ENCODE results near the gene HMCES.

Gene HMCES

GRCh38 chr3:129234441-129234840 is 44.2 kb upstream of the HMCES start:
- ChIA-PET POLR2A (no interaction called here), CTCF (interaction anchor here (2.2 to 8.5 kb wide), 2 partner anchors 12 to 181 kb away, joined by 7 to 50 read pairs; no protein-coding TSS in a partner anchor)
- DNase-seq (ENCODE audit: extremely low spot score), result no peak
- TF ChIP-seq, protein P1, sequence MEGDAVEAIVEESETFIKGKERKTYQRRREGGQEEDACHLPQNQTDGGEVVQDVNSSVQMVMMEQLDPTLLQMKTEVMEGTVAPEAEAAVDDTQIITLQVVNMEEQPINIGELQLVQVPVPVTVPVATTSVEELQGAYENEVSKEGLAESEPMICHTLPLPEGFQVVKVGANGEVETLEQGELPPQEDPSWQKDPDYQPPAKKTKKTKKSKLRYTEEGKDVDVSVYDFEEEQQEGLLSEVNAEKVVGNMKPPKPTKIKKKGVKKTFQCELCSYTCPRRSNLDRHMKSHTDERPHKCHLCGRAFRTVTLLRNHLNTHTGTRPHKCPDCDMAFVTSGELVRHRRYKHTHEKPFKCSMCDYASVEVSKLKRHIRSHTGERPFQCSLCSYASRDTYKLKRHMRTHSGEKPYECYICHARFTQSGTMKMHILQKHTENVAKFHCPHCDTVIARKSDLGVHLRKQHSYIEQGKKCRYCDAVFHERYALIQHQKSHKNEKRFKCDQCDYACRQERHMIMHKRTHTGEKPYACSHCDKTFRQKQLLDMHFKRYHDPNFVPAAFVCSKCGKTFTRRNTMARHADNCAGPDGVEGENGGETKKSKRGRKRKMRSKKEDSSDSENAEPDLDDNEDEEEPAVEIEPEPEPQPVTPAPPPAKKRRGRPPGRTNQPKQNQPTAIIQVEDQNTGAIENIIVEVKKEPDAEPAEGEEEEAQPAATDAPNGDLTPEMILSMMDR (IDR thresholded peaks at IDR 0.05; ENCODE audit: control extremely low read depth, extremely low read depth, low read depth, missing control alignments), result no peak

- ChIA-PET POLR2A (no interaction called here), CTCF (interaction anchor here (0.8 to 8.5 kb wide), 4 partner anchors 10 to 266 kb away, joined by 3 to 50 read pairs (median 6); no protein-coding TSS in a partner anchor)
- TF ChIP-seq, protein P1 (IDR thresholded peaks at IDR 0.05; ENCODE audit: control extremely low read depth, extremely low read depth, low read depth, missing control alignments), result no peak
- DNase-seq (ENCODE audit: extremely low spot score), result no peak
These were observed 43.2 kb upstream of the HMCES start for GRCh38 chr3:129235344-129235917.

DNA sequence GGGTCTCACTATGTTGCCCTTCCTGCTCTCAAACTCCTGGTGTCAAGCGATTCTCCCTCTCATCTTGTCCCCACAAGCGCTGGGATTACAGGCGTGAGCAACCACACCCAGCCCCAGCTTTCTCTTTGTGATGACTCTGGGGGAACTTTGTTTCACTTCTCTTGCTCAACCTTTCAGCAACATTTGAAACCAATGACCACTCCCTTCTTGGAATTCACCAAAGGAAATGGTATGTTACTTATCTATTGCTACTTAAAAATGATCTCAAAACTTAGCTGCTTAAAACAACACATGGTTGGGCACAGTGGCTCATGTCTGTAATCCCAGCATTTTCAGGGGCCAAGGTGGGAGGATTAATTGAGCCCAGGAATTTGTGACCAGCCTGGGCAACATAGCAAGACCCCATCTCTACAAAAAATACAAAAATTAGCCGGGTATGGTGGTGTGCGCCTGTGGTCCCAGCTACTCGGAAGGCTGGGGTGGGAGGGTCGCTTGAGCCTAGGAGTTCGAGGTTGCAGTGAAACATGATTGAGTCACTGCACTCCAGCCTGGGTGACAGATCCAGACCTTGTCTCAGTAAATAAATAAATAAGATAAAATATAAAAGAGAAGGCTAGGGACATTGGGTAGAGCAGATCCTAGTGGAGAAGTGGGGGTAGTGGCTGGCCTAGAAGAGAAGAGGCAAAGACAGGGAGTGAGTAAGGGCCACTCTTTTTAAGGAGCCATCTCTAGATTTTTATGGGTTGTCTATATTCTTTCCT is 39.5 kb upstream of the HMCES start:
- peak; percentile 26 for DNase-seq (ENCODE audit: extremely low spot score)
- TF ChIP-seq, protein P1 (IDR thresholded peaks at IDR 0.05; ENCODE audit: control extremely low read depth, extremely low read depth, low read depth, missing control alignments), result no peak
- CTCF ChIA-PET, result interaction anchor here (0.9 to 1.1 kb wide), 2 partner anchors 10 to 186 kb away, joined by 3 to 6 read pairs; no protein-coding TSS in a partner anchor
- POLR2A ChIA-PET, result no interaction called here

- CTCF ChIA-PET, result interaction anchor here (0.9 to 1.5 kb wide), 3 partner anchors 11 to 187 kb away, joined by 3 to 10 read pairs (median 3); no protein-coding TSS in a partner anchor
- TF ChIP-seq, protein P1 (IDR thresholded peaks at IDR 0.05; ENCODE audit: control extremely low read depth, extremely low read depth, low read depth, missing control alignments), result no peak
- no peak for DNase-seq (ENCODE audit: extremely low spot score)
- POLR2A ChIA-PET, result no interaction called here
These were observed 38.7 kb upstream of the HMCES start for GRCh38 chr3:129239991-129240390.

GRCh38 chr3:129240436-129240835 is 38.2 kb upstream of the HMCES start:
- TF ChIP-seq, protein P1 (IDR thresholded peaks at IDR 0.05; ENCODE audit: control extremely low read depth, extremely low read depth, low read depth, missing control alignments), result no peak
- DNase-seq (ENCODE audit: extremely low spot score), result no peak
- ChIA-PET POLR2A (no interaction called here), CTCF (interaction anchor here (1.3 to 1.5 kb wide), 2 partner anchors 21 to 187 kb away, joined by 3 to 10 read pairs; no protein-coding TSS in a partner anchor)

DNA sequence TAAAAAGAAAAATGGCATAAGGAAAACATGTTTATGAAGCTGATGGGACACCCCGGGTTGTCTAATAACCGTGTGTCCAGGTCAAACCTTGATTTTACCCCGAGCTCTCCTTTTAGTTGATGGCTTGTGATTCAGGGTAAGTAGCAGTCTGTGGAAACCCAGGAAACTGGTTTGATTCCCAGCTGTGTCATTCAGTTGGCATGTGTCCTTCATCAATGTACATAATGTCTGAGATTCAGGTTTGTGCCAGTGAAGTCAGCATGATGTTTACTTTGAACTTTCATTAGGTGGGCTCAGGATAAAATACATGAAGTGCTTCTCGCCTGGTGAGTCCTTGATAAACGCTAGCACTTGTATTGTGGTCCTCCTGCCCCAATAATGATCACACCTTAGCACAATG is 33.5 kb upstream of the HMCES start:
- DNase-seq (ENCODE audit: extremely low spot score), result no peak
- ChIA-PET CTCF (interaction anchor here (0.7 to 9.0 kb wide), 55 partner anchors 11 to 565 kb away, joined by 3 to 168 read pairs (median 5); partner anchors contain the start of gene RAB43), POLR2A (interaction anchor here (1.0 to 1.2 kb wide), 2 partner anchors 12 to 84 kb away, joined by 3 read pairs; no protein-coding TSS in a partner anchor)
- TF ChIP-seq, protein P1 (IDR thresholded peaks at IDR 0.05; ENCODE audit: control extremely low read depth, extremely low read depth, low read depth, missing control alignments), result no peak

Data from GM10248 (cell line).